ENCODE data around the gene EIF2B5.

The EIF2B5 gene

GRCh38 chr3:184133840-184134745, 1.1 kb upstream of the EIF2B5 start:
- in situ Hi-C loops (cut with MboI; ENCODE audit: low sequenced_read_pairs, unreplicated experiment) = no loop called here
- DNase-seq (ENCODE audit: low spot score) = peak; percentile 67
- no peak for TF ChIP-seq CTCF (IDR thresholded peaks at IDR 0.05; ENCODE audit: borderline replicate concordance, control extremely low read depth, extremely low read depth, insufficient read depth, missing control alignments)

GRCh38 chr3:184134746-184135148, 411 bp upstream of the EIF2B5 start:
- in situ Hi-C loops (cut with MboI; ENCODE audit: low sequenced_read_pairs, unreplicated experiment) = no loop called here
- peak; percentile 37 for DNase-seq (ENCODE audit: low spot score)
- no peak for TF ChIP-seq CTCF (IDR thresholded peaks at IDR 0.05; ENCODE audit: borderline replicate concordance, control extremely low read depth, extremely low read depth, insufficient read depth, missing control alignments)

DNA sequence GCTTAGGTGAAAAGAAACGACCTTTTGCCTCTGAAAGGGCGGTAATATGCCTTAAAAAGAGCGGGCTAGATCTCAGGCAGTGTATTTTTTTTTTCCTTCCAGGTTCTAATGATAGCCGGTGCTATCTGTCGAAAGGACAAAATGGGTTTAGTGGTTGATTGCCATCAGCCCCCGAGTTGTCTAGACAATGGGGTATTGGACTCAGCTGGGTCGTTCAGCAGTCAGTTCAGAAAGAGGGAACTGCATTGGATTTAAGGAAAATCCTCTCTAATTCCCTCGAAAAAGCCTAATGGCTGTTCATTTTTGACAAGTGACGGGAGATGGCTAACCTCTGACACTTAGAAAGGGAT, 728 bp downstream of the EIF2B5 start:
- DNase-seq (ENCODE audit: low spot score) = no peak
- TF ChIP-seq CTCF (IDR thresholded peaks at IDR 0.05; ENCODE audit: borderline replicate concordance, control extremely low read depth, extremely low read depth, insufficient read depth, missing control alignments) = no peak
- in situ Hi-C loops (cut with MboI; ENCODE audit: low sequenced_read_pairs, unreplicated experiment) = no loop called here

GRCh38 chr3:184140436-184140835, 5.3 kb downstream of the EIF2B5 start:
- no peak for DNase-seq (ENCODE audit: low spot score)
- TF ChIP-seq CTCF (IDR thresholded peaks at IDR 0.05; ENCODE audit: borderline replicate concordance, control extremely low read depth, extremely low read depth, insufficient read depth, missing control alignments) = no peak
- in situ Hi-C loops (cut with MboI; ENCODE audit: low sequenced_read_pairs, unreplicated experiment) = no loop called here

DNA sequence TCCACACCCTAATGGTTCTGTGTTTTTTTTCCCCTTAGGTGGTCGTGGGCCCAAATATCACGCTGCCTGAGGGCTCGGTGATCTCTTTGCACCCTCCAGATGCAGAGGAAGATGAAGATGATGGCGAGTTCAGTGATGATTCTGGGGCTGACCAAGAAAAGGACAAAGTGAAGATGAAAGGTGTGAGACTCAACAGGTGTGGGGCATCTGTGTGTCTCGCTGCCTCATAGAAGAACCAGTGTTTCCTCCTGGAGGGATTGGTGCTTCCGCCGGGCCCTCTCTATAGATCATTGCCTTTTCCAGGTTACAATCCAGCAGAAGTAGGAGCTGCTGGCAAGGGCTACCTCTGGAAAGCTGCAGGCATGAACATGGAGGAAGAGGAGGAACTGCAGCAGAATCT, 7.0 kb downstream of the EIF2B5 start:
- in situ Hi-C loops (cut with MboI; ENCODE audit: low sequenced_read_pairs, unreplicated experiment) = no loop called here
- TF ChIP-seq CTCF (IDR thresholded peaks at IDR 0.05; ENCODE audit: borderline replicate concordance, control extremely low read depth, extremely low read depth, insufficient read depth, missing control alignments) = no peak
- DNase-seq (ENCODE audit: low spot score) = no peak

GRCh38 chr3:184143327-184143726, 8.2 kb downstream of the EIF2B5 start:
- DNase-seq (ENCODE audit: low spot score) = no peak
- TF ChIP-seq CTCF (IDR thresholded peaks at IDR 0.05; ENCODE audit: borderline replicate concordance, control extremely low read depth, extremely low read depth, insufficient read depth, missing control alignments) = no peak

More at GRCh38 chr3:184143327-184143726, 8.2 kb downstream of the EIF2B5 start:
- in situ Hi-C loops (cut with MboI; ENCODE audit: low sequenced_read_pairs, unreplicated experiment) = no loop called here

All from GM13976 (cell line).